ENCODE results near the gene GMPPA.
A peak's percentile ranks its signal among the peaks of the same experiment; 100 is the strongest.

GMPPA gene

DNA sequence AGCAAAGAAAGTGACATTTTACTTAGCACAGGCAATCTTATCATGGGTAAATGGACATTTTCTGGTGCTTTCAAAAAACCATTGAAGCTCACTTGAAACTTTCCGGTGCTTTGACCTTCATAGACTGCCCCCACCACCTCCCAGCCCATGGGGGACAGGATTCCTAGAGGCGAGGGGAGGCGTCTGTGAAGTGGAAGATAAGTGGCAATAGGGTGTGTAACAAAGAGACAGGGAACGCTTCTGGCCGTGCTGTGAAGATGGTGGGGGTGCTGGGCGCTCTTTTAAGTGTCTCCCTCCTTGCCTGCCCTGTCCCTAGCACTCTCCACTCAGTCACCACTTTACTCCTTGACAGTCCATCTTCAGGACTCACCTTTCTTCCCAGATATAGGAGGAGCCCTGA, 23.4 kb upstream of the GMPPA start:
- Histone ChIP-seq H3K4me1 (ENCODE audit: control insufficient read depth in 1 of 2, insufficient read depth in 1 of 2, low read depth in 1 of 2, low read length in 1 of 2) (no peaks in the 10 kb centered on the region), H3K36me3 (no peaks in the 10 kb centered on the region), H3K27ac (no peak overlapping the region), H3K9me3 (no peaks in the 10 kb centered on the region), H3K4me3 (ENCODE audit: low read depth in 1 of 2, low read length in 1 of 2) (no peak overlapping the region), H3K27me3 (peaks cover 51% of the 10 kb centered on the region)
- TF ChIP-seq, protein P1, sequence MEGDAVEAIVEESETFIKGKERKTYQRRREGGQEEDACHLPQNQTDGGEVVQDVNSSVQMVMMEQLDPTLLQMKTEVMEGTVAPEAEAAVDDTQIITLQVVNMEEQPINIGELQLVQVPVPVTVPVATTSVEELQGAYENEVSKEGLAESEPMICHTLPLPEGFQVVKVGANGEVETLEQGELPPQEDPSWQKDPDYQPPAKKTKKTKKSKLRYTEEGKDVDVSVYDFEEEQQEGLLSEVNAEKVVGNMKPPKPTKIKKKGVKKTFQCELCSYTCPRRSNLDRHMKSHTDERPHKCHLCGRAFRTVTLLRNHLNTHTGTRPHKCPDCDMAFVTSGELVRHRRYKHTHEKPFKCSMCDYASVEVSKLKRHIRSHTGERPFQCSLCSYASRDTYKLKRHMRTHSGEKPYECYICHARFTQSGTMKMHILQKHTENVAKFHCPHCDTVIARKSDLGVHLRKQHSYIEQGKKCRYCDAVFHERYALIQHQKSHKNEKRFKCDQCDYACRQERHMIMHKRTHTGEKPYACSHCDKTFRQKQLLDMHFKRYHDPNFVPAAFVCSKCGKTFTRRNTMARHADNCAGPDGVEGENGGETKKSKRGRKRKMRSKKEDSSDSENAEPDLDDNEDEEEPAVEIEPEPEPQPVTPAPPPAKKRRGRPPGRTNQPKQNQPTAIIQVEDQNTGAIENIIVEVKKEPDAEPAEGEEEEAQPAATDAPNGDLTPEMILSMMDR (IDR thresholded peaks at IDR 0.05): no peak

DNA sequence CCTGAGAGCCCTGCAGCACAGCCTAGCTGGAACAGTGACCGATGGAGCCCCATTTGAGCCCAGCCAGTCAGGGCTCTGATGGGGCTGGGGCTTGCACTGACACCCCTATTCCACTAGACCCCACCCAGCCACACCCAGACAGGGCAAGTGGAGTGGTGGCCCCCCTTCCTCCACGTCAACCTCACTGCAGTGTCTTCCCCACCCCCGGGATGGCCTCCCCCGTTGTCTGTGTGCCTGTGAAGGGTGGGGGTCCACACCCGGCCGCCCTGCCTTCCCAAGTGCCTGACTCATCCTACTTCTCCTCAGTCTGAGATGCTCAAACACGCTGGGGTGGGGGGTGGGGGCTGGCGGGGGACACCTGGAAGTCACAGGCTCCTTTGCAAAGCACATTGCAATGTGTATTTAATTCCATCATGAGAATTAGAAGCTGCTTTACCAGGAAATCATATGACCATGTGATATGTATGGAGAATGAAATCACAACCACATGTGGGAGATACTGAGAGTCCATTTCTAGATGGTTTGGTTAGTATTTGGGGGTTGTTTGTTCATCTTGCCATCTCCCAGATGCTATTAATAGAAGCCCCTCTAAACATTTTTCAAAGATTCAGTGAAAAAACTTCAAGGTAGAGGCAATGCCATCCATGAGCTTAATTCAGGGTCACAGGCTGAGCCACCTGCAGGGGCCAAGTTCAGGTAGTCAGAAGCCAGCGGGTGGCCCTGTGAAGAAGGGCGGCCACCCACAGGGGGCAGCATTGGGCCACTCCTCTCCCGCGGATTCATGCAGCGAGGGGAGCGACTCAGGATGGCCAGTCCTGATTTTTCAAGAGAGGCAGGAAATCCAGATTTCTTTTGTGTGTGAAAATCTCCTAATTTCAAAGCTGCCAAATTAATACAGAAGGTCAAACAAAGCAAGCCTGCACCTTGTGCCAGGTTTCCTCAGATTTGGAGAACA, 22.7 kb upstream of the GMPPA start:
- Histone ChIP-seq H3K27ac (no peak overlapping the region), H3K27me3 (peaks cover 58% of the 10 kb centered on the region), H3K9me3 (no peaks in the 10 kb centered on the region), H3K36me3 (no peaks in the 10 kb centered on the region), H3K4me1 (ENCODE audit: control insufficient read depth in 1 of 2, insufficient read depth in 1 of 2, low read depth in 1 of 2, low read length in 1 of 2) (no peaks in the 10 kb centered on the region), H3K4me3 (ENCODE audit: low read depth in 1 of 2, low read length in 1 of 2) (no peak overlapping the region)
- TF ChIP-seq, protein P1 (IDR thresholded peaks at IDR 0.05): peak; percentile 46

DNA sequence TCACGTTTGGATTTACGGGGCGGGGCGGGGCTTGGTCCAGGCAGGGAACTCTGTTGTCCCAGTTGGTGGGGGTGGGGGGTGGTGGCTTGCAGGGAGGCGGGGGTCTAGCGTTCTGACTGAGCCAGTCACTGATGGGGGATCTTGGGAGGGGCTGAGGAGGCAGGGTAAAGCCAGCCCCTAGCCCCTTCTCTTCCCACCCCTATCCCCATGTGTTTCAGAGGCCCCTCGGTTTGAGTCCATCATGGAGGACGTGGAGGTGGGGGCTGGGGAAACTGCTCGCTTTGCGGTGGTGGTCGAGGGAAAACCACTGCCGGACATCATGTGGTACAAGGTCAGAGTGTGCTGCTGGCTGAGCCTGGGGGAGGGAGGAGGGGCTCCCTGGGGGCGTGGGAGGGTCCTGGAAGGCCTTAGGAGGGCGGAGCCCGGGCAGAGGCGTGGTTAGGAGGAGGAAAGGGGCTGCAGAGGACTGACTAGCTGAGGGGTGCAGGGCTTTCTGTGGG, 22.0 kb upstream of the GMPPA start:
- H3K27ac ChIP-seq: no peak overlapping the region
- H3K4me3 ChIP-seq (ENCODE audit: low read depth in 1 of 2, low read length in 1 of 2): no peak overlapping the region
- TF ChIP-seq, protein P1 (IDR thresholded peaks at IDR 0.05): no peak
- no peaks in the 10 kb centered on the region for H3K9me3 ChIP-seq
- H3K27me3 ChIP-seq: peaks cover 65% of the 10 kb centered on the region
- no peaks in the 10 kb centered on the region for H3K36me3 ChIP-seq
- H3K4me1 ChIP-seq (ENCODE audit: control insufficient read depth in 1 of 2, insufficient read depth in 1 of 2, low read depth in 1 of 2, low read length in 1 of 2): no peaks in the 10 kb centered on the region

DNA sequence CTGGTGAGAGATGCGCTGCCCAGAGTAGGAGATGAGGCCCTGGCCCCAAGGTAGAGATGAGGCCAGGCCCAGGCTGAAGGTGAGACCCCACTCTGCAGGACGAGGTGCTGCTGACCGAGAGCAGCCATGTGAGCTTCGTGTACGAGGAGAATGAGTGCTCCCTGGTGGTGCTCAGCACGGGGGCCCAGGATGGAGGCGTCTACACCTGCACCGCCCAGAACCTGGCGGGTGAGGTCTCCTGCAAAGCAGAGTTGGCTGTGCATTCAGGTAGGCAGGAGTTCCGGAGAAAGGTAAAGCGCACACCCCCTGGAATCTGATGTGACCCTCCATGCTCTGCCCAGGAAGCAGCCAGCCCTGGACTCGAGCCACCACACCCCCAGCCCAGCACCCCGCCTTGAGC, 21.5 kb upstream of the GMPPA start:
- Histone ChIP-seq H3K27me3 (peaks cover 70% of the 10 kb centered on the region), H3K36me3 (no peaks in the 10 kb centered on the region), H3K4me3 (ENCODE audit: low read depth in 1 of 2, low read length in 1 of 2) (no peak overlapping the region), H3K9me3 (no peaks in the 10 kb centered on the region), H3K27ac (no peak overlapping the region), H3K4me1 (ENCODE audit: control insufficient read depth in 1 of 2, insufficient read depth in 1 of 2, low read depth in 1 of 2, low read length in 1 of 2) (no peaks in the 10 kb centered on the region)
- TF ChIP-seq, protein P1 (IDR thresholded peaks at IDR 0.05): no peak

DNA sequence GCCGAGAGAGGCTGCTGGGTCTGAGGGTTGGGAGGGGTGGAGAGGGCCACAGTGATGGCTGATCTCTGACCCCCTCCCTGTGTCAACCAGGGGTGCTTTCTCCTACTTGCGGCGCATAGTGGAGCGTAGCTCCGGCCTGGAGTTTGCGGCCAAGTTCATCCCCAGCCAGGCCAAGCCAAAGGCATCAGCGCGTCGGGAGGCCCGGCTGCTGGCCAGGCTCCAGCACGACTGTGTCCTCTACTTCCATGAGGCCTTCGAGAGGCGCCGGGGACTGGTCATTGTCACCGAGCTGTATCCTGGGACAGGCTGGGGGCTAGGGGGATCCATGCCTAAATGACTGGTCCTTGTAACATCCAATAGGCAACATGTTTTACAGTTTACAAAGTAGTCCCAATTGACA, 20.9 kb upstream of the GMPPA start:
- peaks cover 76% of the 10 kb centered on the region for H3K27me3 ChIP-seq
- no peaks in the 10 kb centered on the region for H3K4me1 ChIP-seq (ENCODE audit: control insufficient read depth in 1 of 2, insufficient read depth in 1 of 2, low read depth in 1 of 2, low read length in 1 of 2)
- no peaks in the 10 kb centered on the region for H3K36me3 ChIP-seq
- no peaks in the 10 kb centered on the region for H3K9me3 ChIP-seq
- no peak overlapping the region for H3K4me3 ChIP-seq (ENCODE audit: low read depth in 1 of 2, low read length in 1 of 2)
- no peak overlapping the region for H3K27ac ChIP-seq
- TF ChIP-seq, protein P1 (IDR thresholded peaks at IDR 0.05): no peak

Measured in neutrophil (primary cell).